ENCODE measurements around the gene RIC3.

Gene RIC3

DNA sequence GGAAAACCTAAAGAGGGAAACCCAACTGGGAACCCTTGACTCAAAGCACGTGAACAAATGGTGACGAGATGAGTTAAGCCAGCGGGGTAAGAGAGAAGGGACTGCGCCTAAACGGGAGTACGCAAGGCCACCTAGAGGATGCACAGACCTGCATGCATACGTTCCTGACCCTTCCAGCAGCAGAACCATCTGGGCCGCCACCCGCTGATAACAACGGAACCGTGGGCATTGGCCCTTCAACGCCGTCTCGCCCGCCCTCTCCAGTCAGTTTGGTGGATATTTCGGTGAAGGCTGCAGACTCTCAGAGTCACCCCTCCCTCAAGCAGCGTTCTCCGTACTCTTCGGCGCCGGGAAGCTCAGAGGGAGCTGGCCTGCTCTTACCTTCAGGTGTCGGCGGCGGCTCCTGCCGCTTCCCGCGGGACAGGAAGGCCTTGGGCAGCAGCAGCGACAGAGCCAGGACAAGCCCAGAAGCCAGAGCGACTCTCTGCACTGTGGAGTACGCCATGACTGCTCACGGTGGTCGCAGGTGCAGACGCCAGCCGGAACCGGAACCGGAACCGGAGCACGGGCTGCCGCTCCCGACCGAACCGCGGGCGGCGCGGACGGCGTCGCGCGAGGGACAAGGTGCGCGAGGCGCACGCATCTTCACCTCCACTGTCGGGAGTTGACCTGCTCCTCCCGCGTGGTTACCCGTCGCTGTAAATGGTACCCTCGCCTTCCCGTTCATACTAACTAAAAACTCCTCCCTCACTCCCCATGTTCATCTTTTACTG, at the start of gene RIC3:
Gene RIC3, minus strand, starts transcription at position 541 of the 773 bp plus-strand sequence. Its CDS starts 36 bp downstream, at position 505.
- Histone ChIP-seq H3K9me3 (ENCODE audit: control insufficient read depth, insufficient read depth, low read length) (no peaks in the 10 kb centered on the region), H3K4me3 (ENCODE audit: low read length) (peak within 1 kb of the TSS; percentile 92), H3K27ac (ENCODE audit: low read length) (no peak within 1 kb of the TSS), H3K36me3 (ENCODE audit: control insufficient read depth, insufficient read depth, low read length) (no peaks in the 10 kb centered on the region), H3K27me3 (ENCODE audit: control insufficient read depth, insufficient read depth, low read length) (peaks cover 1% of the 10 kb centered on the region; the same call in 1 of the 2 replicates), H3K4me1 (ENCODE audit: control insufficient read depth, insufficient read depth, low read length) (no peaks in the 10 kb centered on the region)
- DNase-seq (ENCODE audit: low read depth, low spot score): peak; percentile 25
- WGBS (ENCODE audit: insufficient coverage, insufficient read length): no CpG with 5 or more reads among the region's 62 CpGs

DNA sequence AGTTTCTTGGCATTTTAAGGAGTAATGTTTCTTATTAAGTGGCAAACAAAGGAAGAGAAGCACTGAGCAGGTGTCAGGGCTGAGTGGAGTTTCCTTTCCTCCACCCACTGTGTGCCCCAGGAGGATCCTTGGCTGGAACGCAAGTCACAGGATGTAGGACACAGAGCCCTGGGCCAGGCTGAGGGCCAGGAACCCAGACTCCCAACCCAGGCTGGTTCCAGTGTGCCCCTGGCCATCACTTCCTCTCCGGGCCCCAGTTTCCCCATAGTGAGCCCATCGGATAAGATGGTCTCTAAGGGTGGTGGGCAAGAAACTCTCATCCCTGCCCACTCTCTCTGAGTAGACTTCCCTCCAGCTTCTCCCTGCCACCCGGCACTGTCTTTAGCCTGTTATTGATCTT, 49.6 kb upstream of the RIC3 start:
- H3K4me3 ChIP-seq (ENCODE audit: low read length): no peak overlapping the region
- H3K27ac ChIP-seq (ENCODE audit: low read length): no peak overlapping the region
- 0 out of 2 replicates have a peak, but pooled peaks cover 1% of the 10 kb centered on the region for H3K4me1 ChIP-seq (ENCODE audit: control insufficient read depth, insufficient read depth, low read length)
- no peak for DNase-seq (ENCODE audit: low read depth, low spot score)
- no peaks in the 10 kb centered on the region for H3K27me3 ChIP-seq (ENCODE audit: control insufficient read depth, insufficient read depth, low read length)
- no CpG with 5 or more reads among the region's 4 CpGs for WGBS (ENCODE audit: insufficient coverage, insufficient read length)
- H3K36me3 ChIP-seq (ENCODE audit: control insufficient read depth, insufficient read depth, low read length): no peaks in the 10 kb centered on the region; the same call in 1 of the 2 replicates
- H3K9me3 ChIP-seq (ENCODE audit: control insufficient read depth, insufficient read depth, low read length): no peaks in the 10 kb centered on the region

DNA sequence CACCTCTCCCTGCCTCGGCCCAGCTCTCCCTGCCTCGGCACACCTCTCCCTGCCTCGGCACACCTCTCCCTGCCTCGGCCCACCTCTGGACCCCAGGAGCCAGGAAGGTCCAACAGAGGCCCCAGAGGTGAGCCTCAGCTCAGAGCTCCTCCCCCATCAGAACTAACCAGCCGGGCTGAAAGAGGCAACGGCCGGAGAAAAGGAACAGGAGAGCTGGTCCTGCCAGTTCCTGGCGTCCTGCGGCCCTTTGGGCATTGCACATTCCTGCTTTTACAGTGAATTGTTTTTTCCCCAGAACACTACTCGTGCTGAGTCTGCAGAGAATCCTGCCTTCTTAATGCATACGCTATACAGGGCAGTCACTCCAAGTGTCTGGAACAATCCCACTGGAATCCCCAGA, 49.1 kb upstream of the RIC3 start:
- DNase-seq (ENCODE audit: low read depth, low spot score): no peak
- WGBS (ENCODE audit: insufficient coverage, insufficient read length): no CpG with 5 or more reads among the region's 11 CpGs
- no peaks in the 10 kb centered on the region; the same call in 1 of the 2 replicates for H3K36me3 ChIP-seq (ENCODE audit: control insufficient read depth, insufficient read depth, low read length)
- no peaks in the 10 kb centered on the region for H3K9me3 ChIP-seq (ENCODE audit: control insufficient read depth, insufficient read depth, low read length)
- H3K4me3 ChIP-seq (ENCODE audit: low read length): no peak overlapping the region
- no peaks in the 10 kb centered on the region for H3K27me3 ChIP-seq (ENCODE audit: control insufficient read depth, insufficient read depth, low read length)
- H3K27ac ChIP-seq (ENCODE audit: low read length): no peak overlapping the region
- H3K4me1 ChIP-seq (ENCODE audit: control insufficient read depth, insufficient read depth, low read length): 0 out of 2 replicates have a peak, but pooled peaks cover 1% of the 10 kb centered on the region

- Histone ChIP-seq H3K4me1 (ENCODE audit: control insufficient read depth, insufficient read depth, low read length) (0 out of 2 replicates have a peak, but pooled peaks cover 1% of the 10 kb centered on the region), H3K4me3 (ENCODE audit: low read length) (no peak overlapping the region), H3K9me3 (ENCODE audit: control insufficient read depth, insufficient read depth, low read length) (no peaks in the 10 kb centered on the region), H3K36me3 (ENCODE audit: control insufficient read depth, insufficient read depth, low read length) (no peaks in the 10 kb centered on the region; the same call in 1 of the 2 replicates), H3K27ac (ENCODE audit: low read length) (no peak overlapping the region), H3K27me3 (ENCODE audit: control insufficient read depth, insufficient read depth, low read length) (no peaks in the 10 kb centered on the region)
- no peak for DNase-seq (ENCODE audit: low read depth, low spot score)
- no CpG with 5 or more reads among the region's 4 CpGs for WGBS (ENCODE audit: insufficient coverage, insufficient read length)
These were observed 48.3 kb upstream of the RIC3 start for GRCh38 chr11:8217136-8217535.

- no peak overlapping the region for H3K4me3 ChIP-seq (ENCODE audit: low read length)
- H3K27ac ChIP-seq (ENCODE audit: low read length): no peak overlapping the region
- no peaks in the 10 kb centered on the region for H3K27me3 ChIP-seq (ENCODE audit: control insufficient read depth, insufficient read depth, low read length)
- no peaks in the 10 kb centered on the region for H3K4me1 ChIP-seq (ENCODE audit: control insufficient read depth, insufficient read depth, low read length)
- H3K36me3 ChIP-seq (ENCODE audit: control insufficient read depth, insufficient read depth, low read length): no peaks in the 10 kb centered on the region
- H3K9me3 ChIP-seq (ENCODE audit: control insufficient read depth, insufficient read depth, low read length): no peaks in the 10 kb centered on the region
- no peak for DNase-seq (ENCODE audit: low read depth, low spot score)
- no CpG with 5 or more reads among the region's 4 CpGs for WGBS (ENCODE audit: insufficient coverage, insufficient read length)
These were observed 44.6 kb upstream of the RIC3 start for GRCh38 chr11:8213376-8213775.

DNA sequence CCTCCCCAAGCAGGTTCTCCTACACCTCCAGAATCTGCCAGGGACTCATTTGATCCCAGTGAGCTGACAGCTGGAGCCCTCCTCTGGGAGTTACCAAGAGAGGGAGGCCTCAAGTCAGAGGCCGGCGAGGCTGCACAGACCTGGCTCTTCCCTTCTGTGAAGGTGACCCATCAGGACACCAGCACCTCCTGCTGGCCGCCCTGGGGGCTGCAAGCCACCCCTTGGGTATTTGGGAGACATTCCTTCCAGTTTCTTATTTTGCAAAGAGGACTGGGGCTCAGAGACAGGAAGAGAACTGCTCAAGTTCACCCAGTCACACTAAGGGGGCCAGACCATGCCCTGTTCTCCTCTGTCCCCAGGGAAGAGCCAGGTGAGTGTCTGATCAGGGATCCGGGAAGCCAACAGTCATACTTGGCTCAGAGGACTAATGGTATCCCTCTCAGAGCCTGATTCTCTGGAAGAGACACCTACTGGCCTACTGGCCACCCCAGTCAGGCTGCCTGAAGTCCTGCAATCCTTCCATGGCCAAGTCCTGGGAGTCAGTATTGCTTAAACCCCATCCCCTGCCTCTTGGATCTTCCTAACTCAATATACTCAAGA, 40.5 kb upstream of the RIC3 start:
- Histone ChIP-seq H3K4me1 (ENCODE audit: control insufficient read depth, insufficient read depth, low read length) (no peaks in the 10 kb centered on the region; the same call in 1 of the 2 replicates), H3K36me3 (ENCODE audit: control insufficient read depth, insufficient read depth, low read length) (no peaks in the 10 kb centered on the region), H3K9me3 (ENCODE audit: control insufficient read depth, insufficient read depth, low read length) (no peaks in the 10 kb centered on the region), H3K27ac (ENCODE audit: low read length) (no peak overlapping the region), H3K4me3 (ENCODE audit: low read length) (no peak overlapping the region), H3K27me3 (ENCODE audit: control insufficient read depth, insufficient read depth, low read length) (no peaks in the 10 kb centered on the region)
- no peak for DNase-seq (ENCODE audit: low read depth, low spot score)
- WGBS (ENCODE audit: insufficient coverage, insufficient read length): no CpG with 5 or more reads among the region's 4 CpGs

DNA sequence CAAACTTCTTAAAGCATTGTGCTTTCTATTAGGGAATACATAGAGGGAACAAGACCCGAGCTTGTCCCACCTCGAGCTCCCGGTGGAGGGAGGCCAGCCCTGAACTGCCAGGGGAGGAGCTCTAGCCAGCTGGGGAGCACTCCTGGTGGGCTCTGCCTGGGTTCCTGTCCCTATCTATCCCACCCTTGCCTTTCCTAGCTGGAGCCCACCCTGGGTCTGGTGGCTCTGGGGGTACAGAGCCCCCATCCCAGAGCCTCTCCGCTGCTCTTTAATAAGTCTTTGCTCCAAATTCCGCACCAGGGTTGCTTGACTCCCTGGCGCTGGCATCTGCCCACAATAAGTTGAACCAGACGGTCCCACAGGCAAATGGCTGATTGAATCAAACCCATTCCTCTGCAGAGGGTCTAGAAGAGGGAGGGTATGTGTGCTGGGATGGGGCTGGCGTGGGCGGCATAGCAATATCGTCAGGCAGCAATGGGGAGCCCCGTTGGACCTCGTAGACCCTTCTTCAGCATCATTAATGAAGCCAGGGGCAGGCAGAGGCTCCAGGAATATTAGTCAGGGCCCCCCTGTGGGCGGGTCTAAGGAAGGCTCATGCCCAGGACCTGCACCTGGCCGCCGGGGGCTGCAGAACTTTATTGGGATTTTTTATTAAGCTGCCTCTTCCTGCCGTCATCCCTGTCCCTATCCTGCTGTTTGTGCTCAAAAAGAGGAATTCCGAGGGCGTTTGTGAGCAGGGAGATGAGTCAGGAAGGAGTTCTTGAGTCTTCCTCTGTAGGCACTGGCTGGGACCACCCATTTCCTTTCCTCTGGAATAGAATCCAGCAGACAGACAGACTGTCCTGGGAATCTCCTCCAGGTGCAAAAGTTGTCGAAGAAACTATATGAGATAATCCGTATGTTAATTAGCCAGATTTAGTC, 38.5 kb upstream of the RIC3 start:
- Histone ChIP-seq H3K27ac (ENCODE audit: low read length) (no peak overlapping the region), H3K9me3 (ENCODE audit: control insufficient read depth, insufficient read depth, low read length) (no peaks in the 10 kb centered on the region), H3K36me3 (ENCODE audit: control insufficient read depth, insufficient read depth, low read length) (no peaks in the 10 kb centered on the region), H3K4me1 (ENCODE audit: control insufficient read depth, insufficient read depth, low read length) (no peaks in the 10 kb centered on the region; the same call in 1 of the 2 replicates), H3K4me3 (ENCODE audit: low read length) (no peak overlapping the region), H3K27me3 (ENCODE audit: control insufficient read depth, insufficient read depth, low read length) (no peaks in the 10 kb centered on the region)
- no peak for DNase-seq (ENCODE audit: low read depth, low spot score)
- no CpG with 5 or more reads among the region's 20 CpGs for WGBS (ENCODE audit: insufficient coverage, insufficient read length)

- H3K36me3 ChIP-seq (ENCODE audit: control insufficient read depth, insufficient read depth, low read length): no peaks in the 10 kb centered on the region
- H3K4me3 ChIP-seq (ENCODE audit: low read length): no peak overlapping the region
- H3K9me3 ChIP-seq (ENCODE audit: control insufficient read depth, insufficient read depth, low read length): no peaks in the 10 kb centered on the region
- H3K27ac ChIP-seq (ENCODE audit: low read length): no peak overlapping the region
- H3K27me3 ChIP-seq (ENCODE audit: control insufficient read depth, insufficient read depth, low read length): no peaks in the 10 kb centered on the region
- no peak for DNase-seq (ENCODE audit: low read depth, low spot score)
- H3K4me1 ChIP-seq (ENCODE audit: control insufficient read depth, insufficient read depth, low read length): no peaks in the 10 kb centered on the region; the same call in 1 of the 2 replicates
- whole genome bisulfite sequencing (ENCODE audit: insufficient coverage, insufficient read length): no CpG with 5 or more reads among the region's 31 CpGs
These were observed 37.6 kb upstream of the RIC3 start for GRCh38 chr11:8206251-8207079.

DNA sequence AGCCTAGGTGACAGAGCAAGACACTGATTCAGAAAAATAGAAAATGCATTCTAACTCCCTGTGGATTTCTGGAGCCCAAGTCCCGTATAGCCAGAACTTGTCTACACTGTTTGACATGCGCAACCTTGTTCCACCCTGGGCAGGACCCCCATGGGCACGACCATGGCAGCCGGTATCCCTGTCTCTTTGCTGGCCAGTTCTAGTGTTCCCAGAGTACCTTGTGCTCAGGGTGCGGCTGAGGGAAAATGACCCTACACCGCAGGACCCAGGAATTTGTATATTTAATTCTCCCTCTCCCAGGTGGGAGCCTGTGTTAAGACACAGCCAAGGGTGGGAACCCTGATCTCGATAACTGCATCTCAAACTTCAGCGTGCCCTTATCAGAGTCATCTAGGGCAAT, 36.7 kb upstream of the RIC3 start:
- H3K4me3 ChIP-seq (ENCODE audit: low read length): no peak overlapping the region
- no peak overlapping the region for H3K27ac ChIP-seq (ENCODE audit: low read length)
- H3K4me1 ChIP-seq (ENCODE audit: control insufficient read depth, insufficient read depth, low read length): no peaks in the 10 kb centered on the region; the same call in 1 of the 2 replicates
- no peak for DNase-seq (ENCODE audit: low read depth, low spot score)
- no peaks in the 10 kb centered on the region for H3K27me3 ChIP-seq (ENCODE audit: control insufficient read depth, insufficient read depth, low read length)
- H3K36me3 ChIP-seq (ENCODE audit: control insufficient read depth, insufficient read depth, low read length): no peaks in the 10 kb centered on the region
- no peaks in the 10 kb centered on the region for H3K9me3 ChIP-seq (ENCODE audit: control insufficient read depth, insufficient read depth, low read length)
- WGBS (ENCODE audit: insufficient coverage, insufficient read length): no CpG with 5 or more reads among the region's 8 CpGs
